ENCODE measurements around the gene ROR1.

The ROR1 gene

DNA sequence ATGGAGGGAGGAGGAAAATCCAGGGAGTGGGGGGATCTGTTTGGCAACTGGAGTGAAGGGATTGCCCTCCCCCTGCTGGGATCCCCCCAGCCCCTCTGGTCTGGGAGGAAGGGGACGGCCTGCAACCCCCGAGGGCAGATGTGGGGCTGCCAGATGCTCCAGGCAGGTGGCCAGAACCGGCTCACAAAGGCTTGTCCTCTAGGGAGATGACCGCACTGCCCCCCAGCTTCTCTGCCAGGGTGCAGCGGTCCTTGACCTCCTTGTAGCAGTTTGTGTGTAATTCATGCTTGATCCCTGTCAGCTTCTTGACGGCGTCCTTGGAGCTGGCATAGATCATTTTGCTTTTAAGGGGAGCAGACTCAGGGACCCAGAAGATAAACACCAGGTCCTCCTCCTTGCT lies 69.2 kb downstream of the ROR1 start:
- TF ChIP-seq, protein P1, sequence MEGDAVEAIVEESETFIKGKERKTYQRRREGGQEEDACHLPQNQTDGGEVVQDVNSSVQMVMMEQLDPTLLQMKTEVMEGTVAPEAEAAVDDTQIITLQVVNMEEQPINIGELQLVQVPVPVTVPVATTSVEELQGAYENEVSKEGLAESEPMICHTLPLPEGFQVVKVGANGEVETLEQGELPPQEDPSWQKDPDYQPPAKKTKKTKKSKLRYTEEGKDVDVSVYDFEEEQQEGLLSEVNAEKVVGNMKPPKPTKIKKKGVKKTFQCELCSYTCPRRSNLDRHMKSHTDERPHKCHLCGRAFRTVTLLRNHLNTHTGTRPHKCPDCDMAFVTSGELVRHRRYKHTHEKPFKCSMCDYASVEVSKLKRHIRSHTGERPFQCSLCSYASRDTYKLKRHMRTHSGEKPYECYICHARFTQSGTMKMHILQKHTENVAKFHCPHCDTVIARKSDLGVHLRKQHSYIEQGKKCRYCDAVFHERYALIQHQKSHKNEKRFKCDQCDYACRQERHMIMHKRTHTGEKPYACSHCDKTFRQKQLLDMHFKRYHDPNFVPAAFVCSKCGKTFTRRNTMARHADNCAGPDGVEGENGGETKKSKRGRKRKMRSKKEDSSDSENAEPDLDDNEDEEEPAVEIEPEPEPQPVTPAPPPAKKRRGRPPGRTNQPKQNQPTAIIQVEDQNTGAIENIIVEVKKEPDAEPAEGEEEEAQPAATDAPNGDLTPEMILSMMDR (conservative IDR thresholded peaks at IDR 0.05; ENCODE audit: low read depth, low read length): no peak

DNA sequence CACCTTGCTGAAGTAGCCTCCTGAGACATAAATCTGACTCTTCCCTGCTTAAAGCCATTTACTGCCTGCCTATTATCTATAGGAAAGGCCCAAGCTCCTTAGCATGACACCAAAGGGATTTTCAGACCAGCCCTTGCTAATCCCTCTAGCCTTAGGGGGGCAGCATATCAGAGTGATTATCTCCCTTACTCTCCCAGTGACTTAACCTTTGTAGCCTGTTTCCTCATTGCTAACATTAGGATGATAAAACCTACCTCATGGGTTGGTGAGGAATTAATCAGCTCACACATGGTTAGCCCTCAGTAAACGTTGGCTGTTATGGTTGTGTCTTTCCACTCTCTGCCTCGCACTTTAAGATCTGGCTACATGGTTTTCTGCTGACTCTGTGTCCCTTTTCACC lies 70.1 kb downstream of the ROR1 start:
- no peak overlapping the region for H3K4me3 ChIP-seq (ENCODE audit: low read length)
- TF ChIP-seq, protein P1 (conservative IDR thresholded peaks at IDR 0.05; ENCODE audit: low read depth, low read length): peak; percentile 18
- no peak for DNase-seq (ENCODE audit: low read depth)

More for the DNA sequence above, 69.2 kb downstream of the ROR1 start:
- H3K4me3 ChIP-seq (ENCODE audit: low read length): no peak overlapping the region
- DNase-seq (ENCODE audit: low read depth): no peak

DNA sequence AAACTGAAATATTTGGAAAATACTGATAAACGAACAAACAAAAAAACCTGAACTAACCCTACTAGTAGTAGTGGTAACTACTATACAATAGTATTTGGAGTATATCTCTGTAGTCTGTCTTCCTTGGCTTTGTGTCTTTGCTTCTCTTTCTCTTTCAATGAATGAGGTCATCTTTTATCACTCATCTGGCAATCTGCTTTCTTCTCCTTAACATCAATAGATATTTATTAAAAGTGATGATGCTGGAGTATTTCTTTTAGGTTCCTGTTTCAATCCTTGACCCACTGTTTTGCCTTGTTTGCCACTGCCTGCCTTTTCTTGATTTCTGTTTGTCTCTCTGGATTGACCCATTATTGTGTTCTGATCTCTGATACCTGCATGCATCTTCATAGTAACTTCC lies 71.5 kb downstream of the ROR1 start:
- DNase-seq (ENCODE audit: low read depth): no peak
- TF ChIP-seq, protein P1 (conservative IDR thresholded peaks at IDR 0.05; ENCODE audit: low read depth, low read length): no peak
- H3K4me3 ChIP-seq (ENCODE audit: low read length): no peak overlapping the region

DNA sequence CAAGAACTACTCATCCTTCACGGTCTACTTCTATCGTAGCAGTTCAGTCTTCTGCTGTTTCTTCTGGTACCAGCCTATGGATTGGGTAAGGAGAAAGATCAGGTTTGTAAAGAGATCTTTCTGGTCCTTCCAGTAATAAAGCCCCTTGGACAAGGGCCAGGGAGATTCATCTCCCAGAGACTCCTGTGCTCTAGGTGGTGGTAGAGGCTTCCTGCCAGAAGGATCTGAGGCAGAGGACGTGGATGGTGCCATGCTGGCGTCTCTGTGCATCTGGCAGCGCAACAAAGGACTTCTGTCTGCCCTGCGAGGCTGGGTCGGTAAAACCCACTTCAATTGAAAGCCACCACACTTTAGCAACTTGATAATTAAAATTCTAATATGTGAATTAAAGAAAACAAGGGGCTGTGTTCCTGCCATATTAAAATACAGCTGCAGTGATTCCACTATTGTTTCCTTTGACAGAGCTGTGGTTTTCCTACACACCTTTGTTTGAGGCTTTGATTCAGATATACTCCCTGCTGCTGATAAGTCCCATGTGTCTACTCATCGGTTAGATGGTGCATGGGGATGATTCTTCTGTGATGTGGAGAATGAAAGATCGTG lies 73.6 kb downstream of the ROR1 start:
- DNase-seq (ENCODE audit: low read depth): no peak
- TF ChIP-seq, protein P1 (conservative IDR thresholded peaks at IDR 0.05; ENCODE audit: low read depth, low read length): no peak

DNA sequence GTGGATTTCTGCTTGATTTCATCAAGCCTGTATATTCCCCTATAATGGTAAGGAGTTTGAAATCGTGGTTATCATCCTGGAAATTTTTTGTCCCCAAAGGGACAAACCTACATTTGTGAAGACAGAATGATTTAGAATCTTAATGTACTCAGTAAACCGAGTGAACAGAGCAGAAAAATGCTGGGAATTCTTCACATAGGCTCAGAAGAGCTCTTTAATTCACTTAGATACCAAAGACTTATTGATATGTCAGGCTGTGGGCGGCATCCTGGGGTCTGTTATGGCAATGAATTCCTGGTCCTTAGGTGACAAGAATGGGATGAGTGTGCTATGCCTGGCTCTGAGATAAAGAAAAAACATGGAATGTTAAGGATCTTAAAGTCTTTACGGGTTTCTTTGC lies 74.9 kb downstream of the ROR1 start:
- TF ChIP-seq, protein P1 (conservative IDR thresholded peaks at IDR 0.05; ENCODE audit: low read depth, low read length): no peak
- DNase-seq (ENCODE audit: low read depth): no peak
- H3K4me3 ChIP-seq (ENCODE audit: low read length): no peak overlapping the region

More for the DNA sequence above, 73.6 kb downstream of the ROR1 start:
- H3K4me3 ChIP-seq (ENCODE audit: low read length): no peak overlapping the region

DNA sequence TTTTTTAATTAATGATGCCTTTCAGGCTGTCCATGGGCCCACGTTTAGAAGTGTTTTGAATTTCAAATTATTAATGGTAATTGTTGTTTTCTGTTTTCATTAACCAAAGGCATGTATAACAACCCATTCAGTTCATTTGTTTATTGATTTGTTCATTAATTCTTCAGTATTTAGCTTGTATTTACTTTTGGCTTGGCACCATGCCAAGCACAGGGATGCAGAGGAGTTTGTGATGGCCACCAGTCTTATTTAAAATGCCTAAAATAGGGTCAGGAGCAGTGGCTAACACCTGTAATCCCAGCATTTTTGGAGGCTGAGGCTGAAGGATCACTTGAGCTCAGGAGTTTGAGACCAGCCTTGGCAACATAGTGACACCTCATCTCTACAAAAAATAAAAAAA lies 75.3 kb downstream of the ROR1 start:
- DNase-seq (ENCODE audit: low read depth): no peak
- H3K4me3 ChIP-seq (ENCODE audit: low read length): no peak overlapping the region
- TF ChIP-seq, protein P1 (conservative IDR thresholded peaks at IDR 0.05; ENCODE audit: low read depth, low read length): no peak

DNA sequence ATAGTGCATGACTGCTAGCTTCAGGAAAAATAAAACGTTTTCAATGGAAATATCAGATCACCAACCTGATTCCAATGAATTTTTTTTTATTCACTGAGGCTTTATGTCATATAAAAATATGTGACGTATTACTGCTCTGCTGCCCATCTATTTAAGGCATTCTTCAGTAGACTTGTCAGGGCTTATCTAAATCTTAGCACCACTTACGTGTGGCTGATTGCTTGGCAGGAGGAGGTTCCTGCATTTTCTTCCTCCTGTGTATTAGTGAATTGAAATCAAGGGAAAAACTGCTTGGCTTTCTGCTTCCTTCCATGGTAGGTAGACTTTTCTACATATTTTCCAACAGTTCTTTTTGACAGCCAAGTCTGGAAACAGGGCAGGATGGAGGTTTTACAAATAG lies 80.3 kb downstream of the ROR1 start:
- no peak overlapping the region for H3K4me3 ChIP-seq (ENCODE audit: low read length)
- TF ChIP-seq, protein P1 (conservative IDR thresholded peaks at IDR 0.05; ENCODE audit: low read depth, low read length): no peak
- no peak for DNase-seq (ENCODE audit: low read depth)
